Kidney (tissue), 14 donors: Measurements from ENCODE around the gene HOXC13. TPM values are rescaled to one million over a fixed set of nuclear protein-coding genes. Genes with fewer than 3 reads are reported as not detected.

Source experiments
- DNase-seq, 5 donors: peaks; one replicate each; pipeline ENCODE4 v3.0.0-alpha.2; 2013 to 2020
- FAIRE-seq: peaks from 2 replicates; lab custom pipeline; 2012; peaks lifted over from hg19 to GRCh38; lab: Jason Lieb, UNC
- H3K27ac ChIP-seq, 2 donors: one replicate each; pipeline ENCODE4 v1.7.0; 2013; ENCODE audit warnings: low read depth in 2 of 2, low read length in 2 of 2, inconsistent platforms in 1 of 2
- H3K27me3 ChIP-seq: one replicate; pipeline ENCODE4 v1.7.1; 2013; ENCODE audit warnings: low read length, inconsistent platforms; ENCODE audit not compliant: control insufficient read depth, insufficient read depth
- H3K36me3 ChIP-seq, 3 donors: one replicate each; pipeline versions ENCODE4 v1.7.0 to v1.7.1; 2013; ENCODE audit warnings: low read length in 3 of 3, control low read depth in 1 of 3, inconsistent platforms in 1 of 3; ENCODE audit not compliant: insufficient read depth in 3 of 3, control insufficient read depth in 2 of 3
- H3K4me1 ChIP-seq, 3 donors: one replicate each; pipeline versions ENCODE4 v1.7.0 to v1.7.1; 2013; ENCODE audit warnings: low read length in 3 of 3, inconsistent platforms in 1 of 3, low read depth in 1 of 3; ENCODE audit not compliant: control insufficient read depth in 2 of 3, insufficient read depth in 2 of 3
- H3K4me3 ChIP-seq, 3 donors: one replicate each; pipeline versions ENCODE4 v1.7.0 to v1.8.1; 2013; ENCODE audit warnings: low read length in 3 of 3, control low read depth in 1 of 3, inconsistent platforms in 1 of 3
- H3K9ac ChIP-seq, 3 donors: one replicate each; pipeline versions ENCODE4 v1.7.0 to v1.7.1; 2013; ENCODE audit warnings: low read length in 3 of 3, control low read depth in 1 of 3, inconsistent platforms in 1 of 3
- H3K9me3 ChIP-seq, 3 donors: one replicate each; pipeline versions ENCODE4 v1.7.0 to v1.7.1; 2013; ENCODE audit warnings: low read length in 3 of 3, control low read depth in 1 of 3, inconsistent platforms in 1 of 3; ENCODE audit not compliant: control insufficient read depth in 2 of 3, insufficient read depth in 1 of 3
- CTCF ChIP-seq: IDR thresholded peaks from 3 replicates; pipeline ENCODE4 v1.5.1; 2012; ENCODE audit warnings: mild to moderate bottlenecking, moderate library complexity, borderline replicate concordance; ENCODE audit not compliant: insufficient read depth; ENCODE audit errors: extremely low read depth
- intact Hi-C: fragments of 100-400 bp; cut with DNase I; formaldehyde crosslinking; loops from one replicate; pipeline ENCODE4 v1.11.1; 2022
- polyA plus RNA-seq: library from polyadenylated mRNA; stranded (reverse); fragments of 350-450 nt; fragmentation: Illumina TruSeq; extraction: RNeasy Lipid Tissue Mini Kit (QIAGEN cat#74804); gene quantifications from one replicate; pipeline ENCODE4 v1.2.3, GENCODE V29; 2014; ENCODE audit warnings: low read depth, low replicate concordance; ENCODE audit not compliant: insufficient read depth
- total RNA-seq: library from RNA; stranded (reverse); fragmentation: NEBNext Ultra II Directional; extraction: Animal tissue kit (Norgen Biotek cat#: 25700); gene quantifications from one replicate; pipeline ENCODE4 v1.2.1, GENCODE V29; 2021
- donor health status: control.
- donor health status: control.
- donor health status: control.
- donor health status: control.
- donor health status: control.
- donor health status: DM: yes; HTN: yes; CAD: no.
- donor health status: Normal renal cell carcinoma (clear cell type).

The HOXC13 gene
- total and polyA plus RNA-seq, 2 donors from 2014 or later: not detected

DNA sequence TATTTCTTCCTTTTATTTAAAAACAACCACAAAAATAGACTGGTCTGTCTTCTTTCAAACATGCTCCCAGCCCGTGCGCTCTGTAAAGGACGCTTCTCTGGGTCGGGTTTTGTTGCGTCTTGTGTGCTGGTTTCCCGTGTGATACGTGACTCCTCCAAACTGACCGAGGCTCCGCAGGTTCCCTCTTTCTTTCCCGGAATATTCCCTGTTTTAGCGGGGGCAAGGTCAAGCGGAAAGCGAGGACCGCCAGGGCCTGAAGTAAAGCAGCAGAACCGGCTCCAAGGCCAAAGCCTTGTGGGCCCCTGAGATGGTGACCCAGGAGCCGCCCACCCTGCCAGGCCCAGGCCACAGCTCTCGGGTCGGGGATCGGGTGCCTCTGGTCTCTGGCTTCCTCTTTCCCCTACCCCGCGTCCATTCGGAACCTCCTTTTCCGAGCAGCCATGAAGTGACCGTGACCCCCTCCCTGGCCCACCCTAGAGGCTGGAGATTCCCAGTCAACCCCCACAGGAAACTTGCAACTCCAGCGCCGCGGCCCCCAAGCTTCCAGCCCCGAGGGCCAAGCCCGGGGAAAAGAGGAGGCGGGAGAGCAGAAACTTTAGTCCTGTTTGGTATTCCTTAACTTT is 45.4 kb downstream of the HOXC13 start:
- intact Hi-C loops: no loop called here
- no peak for FAIRE-seq
- DNase-seq: peak in 4 of 5 donors; percentile 67 to 80 (median 74)
- Histone ChIP-seq H3K27ac (peak overlapping the region; percentile 78 to 89), H3K4me1 (peaks cover 0 to 18% (median 10%) of the 10 kb centered on the region in 3 donors), H3K27me3 (peaks cover 2% of the 10 kb centered on the region), H3K36me3 (no peaks in the 10 kb centered on the region), H3K9ac (peak overlapping the region in 2 of 3 donors; percentile 63 to 77), H3K4me3 (peak overlapping the region in 2 of 3 donors; percentile 45 to 58), H3K9me3 (no peaks in the 10 kb centered on the region)
- no peak for TF ChIP-seq CTCF

DNA sequence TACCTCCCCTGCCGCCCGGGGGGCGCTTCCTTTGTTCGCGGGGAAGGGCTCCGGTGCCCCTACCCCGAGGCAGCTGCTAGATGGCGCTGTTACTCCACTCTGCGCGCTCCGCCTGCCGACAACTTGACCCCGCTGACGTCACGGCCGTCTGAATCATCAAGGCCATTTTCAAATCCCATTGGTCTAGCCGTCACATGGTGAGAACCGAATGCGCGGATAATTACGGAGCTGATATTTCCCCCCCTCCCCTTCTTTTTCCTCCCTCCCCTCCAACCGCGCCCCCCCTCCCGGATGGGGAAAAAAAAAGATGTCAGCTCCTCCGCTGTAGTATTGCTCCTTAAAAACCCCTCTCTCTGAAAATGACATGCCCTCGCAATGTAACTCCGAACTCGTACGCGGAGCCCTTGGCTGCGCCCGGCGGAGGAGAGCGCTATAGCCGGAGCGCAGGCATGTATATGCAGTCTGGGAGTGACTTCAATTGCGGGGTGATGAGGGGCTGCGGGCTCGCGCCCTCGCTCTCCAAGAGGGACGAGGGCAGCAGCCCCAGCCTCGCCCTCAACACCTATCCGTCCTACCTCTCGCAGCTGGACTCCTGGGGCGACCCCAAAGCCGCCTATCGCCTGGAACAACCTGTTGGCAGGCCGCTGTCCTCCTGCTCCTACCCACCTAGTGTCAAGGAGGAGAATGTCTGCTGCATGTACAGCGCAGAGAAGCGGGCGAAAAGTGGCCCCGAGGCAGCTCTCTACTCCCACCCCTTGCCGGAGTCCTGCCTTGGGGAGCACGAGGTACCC is 46.5 kb downstream of the HOXC13 start, which contains the start of gene HOXC10:
Gene HOXC10 (plus strand): TSS at position 246 of the 791 bp plus-strand sequence. CDS start 114 bp downstream, at position 360.
- Histone ChIP-seq H3K27me3 (peaks cover 2% of the 10 kb centered on the region), H3K36me3 (no peaks in the 10 kb centered on the region), H3K9ac (peak within 1 kb of the TSS; percentile 82 to 97 (median 92)), H3K9me3 (no peaks in the 10 kb centered on the region), H3K4me1 (peaks cover 0 to 21% (median 10%) of the 10 kb centered on the region in 3 donors), H3K4me3 (peak within 1 kb of the TSS; percentile 79 to 86 (median 80)), H3K27ac (peak within 1 kb of the TSS; percentile 93 to 95)
- TF ChIP-seq CTCF: peak; percentile 91
- FAIRE-seq (no peak), DNase-seq (peak; percentile 99)
- intact Hi-C loops: no loop called here

- peak overlapping the region; percentile 82 to 97 (median 92) for H3K9ac ChIP-seq
- H3K27ac ChIP-seq: peak overlapping the region; percentile 93 to 95
- no peak for TF ChIP-seq CTCF
- intact Hi-C loops: no loop called here
- peaks cover 2% of the 10 kb centered on the region for H3K27me3 ChIP-seq
- no peaks in the 10 kb centered on the region for H3K36me3 ChIP-seq
- peak overlapping the region; percentile 79 to 86 (median 80) for H3K4me3 ChIP-seq
- no peaks in the 10 kb centered on the region for H3K9me3 ChIP-seq
- DNase-seq (no peak), FAIRE-seq (no peak)
- peaks cover 0 to 21% (median 10%) of the 10 kb centered on the region in 3 donors for H3K4me1 ChIP-seq
Observed at GRCh38 chr12:53985692-53985993, 47.0 kb downstream of the HOXC13 start.
